Hematopoietic multipotent progenitor cell treated with erythropoietin and hydrocortisone succinate and interleukin-3 and kit ligand, for 15 days (in vitro differentiated cells): Measurements from ENCODE around the gene ARFRP1.
"Not testable (repeated sequence)": the region's sequence is repeated elsewhere in the genome, so short reads cannot be mapped to it uniquely, and the experiment has no call there.

Source experiments
- DNase-seq: peaks from one replicate; pipeline ENCODE4 v3.0.0-alpha.2; 2015; ENCODE audit warnings: low spot score

The ARFRP1 gene

DNA sequence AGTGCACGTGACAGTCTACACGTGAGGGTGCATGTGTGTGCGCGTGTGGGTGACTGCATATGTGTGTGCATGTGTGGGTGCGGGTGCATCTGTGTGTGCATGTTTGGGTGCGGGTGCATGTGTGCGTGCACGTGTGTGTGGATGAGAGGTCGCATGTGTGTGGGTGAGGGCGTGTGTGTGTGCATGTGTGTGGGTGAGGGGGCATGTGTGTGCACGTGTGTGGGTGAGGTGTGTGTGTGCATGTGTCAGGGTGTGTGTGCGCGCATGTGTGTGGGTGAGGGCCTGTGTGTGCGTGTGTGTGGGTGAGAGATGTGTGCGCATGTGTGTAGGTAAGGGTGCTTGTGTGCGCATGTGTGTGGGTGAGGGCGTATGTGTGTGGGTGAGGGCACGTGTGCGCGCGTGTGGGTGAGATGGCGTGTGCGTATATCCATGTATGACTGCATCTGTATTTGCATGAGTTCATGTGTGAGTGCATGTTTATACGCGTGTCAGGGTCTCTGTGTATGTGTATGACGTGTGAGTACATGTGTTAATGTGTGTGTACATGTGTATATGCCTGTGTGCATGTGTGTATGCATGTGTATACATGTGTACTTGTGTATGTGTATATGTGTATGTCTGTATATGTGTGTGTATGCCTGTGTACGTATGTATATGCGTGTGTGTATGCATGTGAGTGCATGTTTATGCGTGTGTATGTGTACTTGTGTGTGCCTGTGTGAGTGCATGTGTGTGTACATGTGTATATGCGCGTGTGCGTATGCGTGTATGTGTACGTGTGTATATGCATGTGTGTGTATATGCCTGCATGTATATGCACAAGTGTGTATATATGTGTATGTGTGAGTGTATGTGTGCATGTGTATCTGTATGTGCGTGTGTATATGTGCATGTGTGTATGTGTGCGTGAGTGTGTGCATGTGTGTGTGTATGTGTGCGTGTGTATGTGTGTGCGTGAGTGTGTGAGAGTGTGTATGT, 24.6 kb upstream of the ARFRP1 start:
- DNase-seq, result no peak

DNA sequence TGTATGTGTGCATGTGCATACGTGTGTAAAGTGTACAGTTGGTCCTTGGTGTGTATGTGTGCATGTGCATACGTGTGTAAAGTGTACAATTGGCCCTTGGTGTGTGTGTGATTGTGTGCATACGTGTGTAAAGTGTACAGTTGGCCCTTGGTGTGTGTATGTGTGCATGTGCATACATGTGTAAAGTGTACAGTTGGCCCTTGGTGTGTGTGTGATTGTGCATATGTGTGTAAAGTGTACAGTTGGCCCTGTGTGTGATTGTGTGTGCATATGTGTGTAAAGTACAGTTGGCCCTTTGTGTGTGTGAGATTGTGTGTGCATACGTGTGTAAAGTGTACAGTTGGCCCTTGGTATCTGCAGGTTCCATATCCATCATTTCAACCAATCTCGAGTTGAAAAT, 23.6 kb upstream of the ARFRP1 start:
- no peak for DNase-seq

DNA sequence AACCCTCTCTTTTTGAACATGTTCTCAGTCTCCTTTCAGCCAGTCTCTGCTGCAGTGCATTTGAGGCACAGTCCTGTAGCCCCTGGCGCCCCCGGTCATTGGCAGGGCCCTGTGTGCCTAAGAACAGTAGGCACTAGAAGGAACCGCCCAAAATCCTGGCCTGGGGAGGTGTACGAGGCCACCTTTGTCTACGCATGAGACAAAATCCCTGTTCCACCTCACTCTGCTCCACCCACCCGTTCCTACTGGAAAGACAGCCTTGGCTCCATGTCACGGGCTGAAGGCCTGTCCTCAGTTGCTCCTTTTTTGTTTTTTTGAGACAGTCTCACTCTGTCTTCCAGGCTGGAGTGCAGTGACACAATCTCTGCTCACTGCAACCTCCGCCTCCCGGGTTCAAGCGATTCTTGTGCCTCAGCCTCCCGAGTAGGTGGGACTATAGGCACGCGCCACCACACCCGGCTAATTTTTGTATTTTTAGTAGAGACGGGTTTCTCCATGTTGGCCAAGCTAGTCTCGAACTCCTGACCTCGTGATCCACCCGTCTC, 22.5 kb upstream of the ARFRP1 start:
- not testable (repeated sequence) for DNase-seq

DNA sequence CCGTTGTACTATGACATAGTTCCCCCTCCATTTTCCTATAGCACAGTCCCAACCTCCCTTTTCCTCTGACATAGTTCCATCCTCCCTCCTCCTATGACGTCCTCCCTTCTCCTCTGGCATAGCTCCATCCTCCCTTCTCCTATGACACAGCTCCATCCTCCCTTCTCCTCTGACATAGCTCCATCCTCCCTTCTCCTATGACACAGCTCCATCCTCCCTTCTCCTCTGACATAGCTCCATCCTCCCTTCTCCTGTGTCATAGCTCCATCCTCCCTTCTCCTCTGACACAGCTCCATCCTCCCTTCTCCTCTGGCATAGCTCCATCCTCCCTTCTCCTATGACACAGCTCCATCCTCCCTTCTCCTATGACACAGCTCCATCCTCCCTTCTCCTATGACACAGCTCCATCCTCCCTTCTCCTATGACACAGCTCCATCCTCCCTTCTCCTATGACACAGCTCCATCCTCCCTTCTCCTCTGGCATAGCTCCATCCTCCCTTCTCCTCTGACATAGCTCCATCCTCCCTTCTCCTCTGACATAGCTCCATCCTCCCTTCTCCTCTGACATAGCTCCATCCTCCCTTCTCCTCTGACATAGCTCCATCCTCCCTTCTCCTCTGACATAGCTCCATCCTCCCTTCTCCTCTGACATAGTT, 15.3 kb upstream of the ARFRP1 start:
- DNase-seq, result not testable (repeated sequence)

DNA sequence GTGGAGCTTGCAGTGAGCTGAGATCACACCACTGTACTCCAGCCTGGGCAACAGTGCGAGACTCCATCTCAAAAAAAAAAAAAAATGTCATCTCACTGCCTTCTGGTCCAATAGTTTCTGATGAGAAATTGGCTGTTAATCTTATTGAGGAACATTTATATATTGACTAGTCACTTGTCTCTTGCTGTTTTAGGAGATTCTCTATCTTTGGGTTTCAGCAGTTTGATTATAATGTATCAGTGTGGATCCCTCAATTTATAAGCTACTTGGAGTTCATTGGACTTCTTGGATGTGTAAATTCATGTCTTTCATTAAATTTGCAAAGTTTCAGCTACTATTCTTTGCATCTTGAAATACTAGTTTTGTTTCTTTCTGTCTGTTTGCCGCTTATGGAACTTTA, 11.2 kb upstream of the ARFRP1 start:
- DNase-seq, result no peak

DNA sequence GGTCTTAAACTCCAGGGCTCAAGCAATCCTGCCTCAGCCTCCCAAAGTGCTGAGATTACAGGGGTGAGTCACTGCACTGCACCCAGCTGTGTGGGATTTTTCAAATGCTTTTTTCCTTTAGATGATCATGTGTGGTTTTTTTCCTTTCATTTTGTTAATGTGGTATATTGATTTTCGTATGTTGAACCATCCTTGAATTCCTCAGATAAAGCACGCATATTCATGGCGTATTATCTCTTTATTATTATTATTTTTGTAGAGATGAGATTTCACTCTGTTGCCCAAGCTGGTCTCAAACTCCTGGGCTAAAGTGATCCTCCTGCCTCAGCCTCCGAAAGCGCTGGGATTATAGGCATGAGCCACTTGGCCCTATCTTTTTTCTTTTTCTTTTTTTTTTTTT, 7.1 kb upstream of the ARFRP1 start:
- DNase-seq, result no peak

DNA sequence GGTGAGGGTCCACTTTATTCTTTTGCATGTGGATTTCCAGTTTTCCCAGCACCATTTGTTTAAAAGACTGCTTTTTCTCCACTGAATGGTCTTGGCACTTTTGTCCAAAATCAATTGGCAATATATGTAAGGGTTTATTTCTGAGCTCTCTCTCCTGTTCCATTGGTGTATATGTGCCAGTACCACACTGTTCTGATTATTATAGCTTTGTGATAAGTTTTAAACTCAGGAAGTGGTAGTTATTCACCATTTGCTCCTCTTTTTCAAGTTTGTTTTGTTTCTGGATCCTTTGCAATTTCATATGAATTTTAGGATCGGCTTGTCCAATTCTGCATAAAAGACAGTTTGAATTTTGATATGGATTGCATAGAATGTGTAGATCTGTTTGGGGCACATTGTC, 4.4 kb upstream of the ARFRP1 start:
- no peak for DNase-seq

DNA sequence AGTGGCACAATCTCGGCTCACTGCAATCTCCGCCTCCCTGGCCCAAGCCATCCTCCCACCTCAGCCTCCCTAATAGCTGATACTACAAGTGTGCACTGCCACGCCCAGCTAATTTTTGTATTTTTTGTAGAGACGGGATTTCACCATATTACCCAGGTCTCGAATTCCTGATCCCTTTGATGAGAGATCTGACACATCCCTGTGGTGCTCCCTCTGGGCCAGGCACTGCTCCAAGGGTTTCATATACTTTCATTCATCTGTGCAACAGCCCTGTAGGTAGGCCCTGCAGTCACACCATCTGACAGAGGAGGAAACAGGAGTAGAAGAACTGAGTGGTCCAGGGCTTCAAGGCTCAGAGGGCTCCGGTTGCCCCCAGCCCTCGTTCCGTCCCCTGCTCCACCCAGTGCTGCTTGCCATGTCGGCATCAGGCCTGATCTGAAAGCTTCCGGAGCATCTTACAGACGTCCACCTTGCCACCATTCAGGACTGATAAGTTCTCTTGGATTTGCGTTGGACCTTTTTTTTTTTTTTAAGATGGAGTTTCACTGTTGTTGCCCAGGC, 3.4 kb upstream of the ARFRP1 start:
- no peak for DNase-seq

DNA sequence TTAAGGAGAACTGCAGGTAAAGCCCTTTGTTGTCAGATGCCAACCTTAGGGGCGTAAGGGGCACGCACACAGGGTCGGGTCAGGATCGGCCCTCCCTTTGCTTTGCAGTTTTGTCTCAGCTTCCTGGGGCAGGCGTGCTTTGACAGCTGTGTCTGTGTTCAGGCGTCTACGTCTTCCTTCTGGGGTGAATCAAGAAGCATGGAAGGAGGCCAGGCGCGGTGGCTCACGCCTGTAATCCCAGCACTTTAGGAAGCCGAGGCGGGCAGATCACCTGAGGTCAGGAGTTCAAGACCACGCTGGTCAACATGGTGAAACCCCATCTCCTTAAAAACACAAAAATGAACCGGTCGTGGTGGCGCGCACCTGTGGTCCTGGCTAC, 1.4 kb upstream of the ARFRP1 start:
- DNase-seq, result no peak

DNA sequence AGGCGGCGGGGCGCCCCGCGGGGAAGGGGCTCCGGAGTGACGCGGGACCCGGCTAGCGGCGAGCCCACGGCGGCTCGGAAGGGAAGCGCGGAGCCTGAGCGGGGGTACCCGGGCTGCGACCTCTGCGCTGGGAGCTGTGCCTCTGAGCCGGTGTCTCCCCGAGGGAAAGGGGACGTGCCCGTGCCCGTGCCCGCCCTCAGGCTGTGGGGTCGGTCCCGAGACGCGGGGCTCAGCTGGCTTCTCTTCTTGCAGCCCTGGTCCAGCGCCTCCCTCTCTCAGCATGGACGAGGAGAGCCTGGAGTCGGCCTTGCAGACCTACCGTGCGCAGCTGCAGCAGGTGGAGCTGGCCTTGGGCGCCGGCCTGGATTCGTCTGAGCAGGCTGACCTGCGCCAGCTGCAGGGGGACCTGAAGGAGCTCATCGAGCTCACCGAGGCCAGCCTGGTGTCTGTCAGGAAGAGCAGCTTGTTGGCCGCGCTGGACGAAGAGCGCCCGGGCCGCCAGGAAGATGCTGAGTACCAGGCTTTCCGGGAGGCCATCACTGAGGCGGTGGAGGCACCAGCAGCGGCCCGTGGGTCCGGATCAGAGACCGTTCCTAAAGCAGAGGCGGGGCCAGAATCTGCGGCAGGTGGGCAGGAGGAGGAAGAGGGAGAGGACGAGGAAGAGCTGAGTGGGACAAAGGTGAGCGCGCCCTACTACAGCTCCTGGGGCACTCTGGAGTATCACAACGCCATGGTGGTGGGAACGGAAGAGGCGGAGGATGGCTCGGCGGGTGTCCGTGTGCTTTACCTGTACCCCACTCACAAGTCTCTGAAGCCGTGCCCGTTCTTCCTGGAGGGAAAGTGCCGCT, 749 bp upstream of the ARFRP1 start:
- no peak for DNase-seq

DNA sequence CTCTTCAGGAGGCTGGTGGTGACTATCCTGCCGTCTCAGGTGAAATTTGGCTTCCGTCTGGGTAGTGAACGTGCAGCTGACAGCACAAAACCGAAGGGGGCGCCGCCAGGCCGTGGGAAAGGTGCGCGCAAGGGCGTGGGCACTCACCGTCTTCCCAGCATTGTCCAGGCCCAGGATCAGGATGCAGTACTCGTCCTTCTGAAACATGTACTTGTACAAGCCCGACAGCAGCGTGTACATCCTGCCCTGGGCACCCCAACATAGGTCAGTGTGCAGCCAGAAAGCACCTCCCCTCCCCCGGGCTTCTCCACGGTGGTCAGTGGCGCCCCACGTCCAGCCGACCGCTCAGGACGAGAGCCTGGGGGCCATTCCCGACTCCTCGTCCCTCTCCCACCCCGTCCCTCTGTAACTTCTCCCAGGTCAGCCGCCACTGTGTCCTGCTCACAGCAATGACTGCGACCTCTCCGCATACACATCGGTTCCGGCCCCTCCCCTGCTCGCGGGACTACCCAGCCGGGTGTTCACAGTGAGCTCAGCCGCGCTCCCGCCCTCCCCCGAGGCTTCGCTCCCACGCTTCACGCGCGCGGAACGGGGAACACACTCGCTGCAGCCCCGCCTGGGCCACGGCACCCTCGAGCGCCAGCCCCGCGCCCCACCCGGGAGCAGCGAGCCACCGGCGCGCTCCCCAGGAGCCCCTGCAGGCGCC, 771 bp downstream of the ARFRP1 start:
- DNase-seq, result peak; percentile 50

DNA sequence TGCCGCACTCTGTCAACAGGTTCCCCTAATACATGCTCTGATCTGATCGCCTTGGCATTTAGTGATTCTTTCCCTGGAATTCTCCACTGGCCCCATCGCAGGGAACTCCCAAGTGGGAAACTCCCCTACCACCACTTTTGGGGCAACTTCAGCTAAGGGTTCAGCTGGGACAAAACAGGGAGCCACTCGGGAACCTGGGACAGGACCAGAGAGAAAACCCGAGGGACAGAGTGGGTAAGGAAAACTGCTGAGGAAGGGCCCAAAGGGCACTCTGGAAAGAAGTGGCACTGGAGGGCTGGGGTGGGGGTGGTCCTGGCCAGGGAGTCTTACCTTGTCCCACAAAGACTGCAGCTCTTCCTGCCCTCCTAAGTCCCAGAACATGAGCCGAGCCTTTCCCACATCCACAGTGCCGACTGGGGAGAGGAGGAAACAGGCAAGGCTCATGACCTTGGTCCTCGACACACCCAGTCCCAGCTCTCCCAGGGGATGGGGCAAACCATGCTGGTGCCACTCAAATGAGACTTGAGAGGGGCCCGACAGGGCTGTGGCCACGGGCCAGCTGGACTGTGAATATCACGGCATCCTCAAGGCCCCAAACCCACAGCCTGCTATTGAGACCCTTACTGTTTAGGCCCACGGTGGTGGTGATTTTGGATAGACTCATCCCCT, 1.6 kb downstream of the ARFRP1 start:
- no peak for DNase-seq

DNA sequence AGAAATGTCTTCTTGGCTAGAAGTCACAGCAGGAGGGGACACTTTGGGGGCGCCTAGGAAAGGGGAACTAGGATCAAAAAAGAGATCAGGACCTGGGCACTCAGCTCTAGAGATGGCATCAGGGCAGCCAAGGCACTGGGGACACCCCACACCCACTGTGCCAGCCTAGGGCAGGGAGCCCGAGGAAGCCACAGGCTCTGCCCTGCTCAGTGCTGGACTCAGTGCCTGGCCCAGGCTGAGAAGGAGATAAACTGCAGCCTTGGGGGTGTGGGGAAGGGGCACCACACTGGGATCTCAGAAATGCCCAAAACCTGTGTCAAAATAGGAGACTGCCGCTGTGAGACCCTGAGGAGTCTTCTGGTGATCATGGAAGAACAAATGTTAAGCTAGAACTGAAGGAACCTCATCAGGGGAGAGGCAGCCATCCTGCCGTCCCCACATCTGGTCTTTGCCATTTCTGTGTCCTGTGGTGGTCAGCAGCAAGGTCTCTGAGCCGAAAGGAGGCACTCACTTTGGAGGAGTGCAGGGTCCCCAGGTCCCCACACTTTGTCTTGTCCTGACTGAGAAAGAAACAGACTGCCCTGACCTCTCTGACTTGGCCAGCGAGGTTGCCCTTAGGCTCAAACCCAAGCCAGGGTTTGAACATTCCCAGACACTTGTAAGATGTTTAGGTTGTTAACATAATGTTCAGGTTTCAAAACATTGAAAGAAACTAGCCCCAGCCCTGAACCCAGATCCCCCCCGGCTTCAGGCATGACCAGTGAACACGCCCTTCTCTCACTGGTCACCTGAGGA, 2.3 kb downstream of the ARFRP1 start:
- DNase-seq, result no peak

DNA sequence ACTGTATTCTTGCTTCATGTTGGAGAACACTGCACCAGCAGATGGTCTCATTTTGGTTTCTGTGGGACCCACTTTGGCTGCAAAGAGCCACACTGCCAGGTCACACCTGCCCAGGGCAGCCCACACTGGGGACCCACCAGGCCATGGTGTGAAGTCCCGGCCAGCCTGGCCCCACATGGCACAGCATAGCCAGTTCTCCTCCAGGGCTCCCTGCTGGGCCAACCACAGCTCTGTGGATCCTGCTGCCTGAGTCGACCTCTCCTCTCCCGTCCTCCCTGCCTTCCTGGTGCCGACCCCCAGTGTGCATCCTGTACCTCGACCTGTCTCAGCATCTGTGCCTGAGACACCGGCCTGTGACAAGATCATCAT, 3.0 kb downstream of the ARFRP1 start:
- no peak for DNase-seq

DNA sequence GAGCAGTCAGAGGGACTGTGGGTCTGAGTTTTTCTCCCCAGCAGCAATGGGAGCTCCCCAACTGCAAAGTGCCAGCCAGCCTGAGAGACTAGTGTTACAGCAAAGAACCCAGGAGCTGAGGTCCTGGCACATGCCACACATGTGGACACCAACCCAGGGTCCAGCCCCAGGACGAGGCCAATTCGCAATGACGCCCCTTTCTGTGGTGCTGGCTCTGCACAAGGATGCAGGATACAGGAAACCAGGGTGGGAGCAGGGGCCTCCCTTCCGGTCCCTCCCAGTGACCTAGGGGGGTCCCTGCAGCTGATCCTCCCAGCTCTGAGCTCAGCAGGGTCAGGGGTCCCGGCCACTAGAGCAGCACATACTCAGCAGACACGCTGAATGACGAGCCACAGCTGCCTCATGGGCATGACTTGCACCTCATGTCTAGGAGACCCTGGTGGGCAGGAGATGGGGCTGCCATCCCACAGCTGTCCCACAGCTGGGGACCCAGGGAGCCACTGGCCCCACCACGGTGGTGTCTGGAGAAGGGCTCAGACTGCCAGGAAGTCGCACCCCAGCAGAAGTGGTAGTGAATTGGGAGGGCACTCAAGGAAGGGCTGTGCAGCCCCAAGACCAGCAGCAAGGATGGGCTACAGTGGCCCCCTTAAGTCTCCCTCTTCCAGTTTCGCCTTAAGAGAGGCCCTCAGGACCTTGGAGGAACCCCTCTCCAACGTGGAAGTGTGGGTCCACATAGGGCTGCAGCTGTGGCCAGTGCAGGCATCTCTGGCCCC, 3.6 kb downstream of the ARFRP1 start:
- DNase-seq, result no peak

DNA sequence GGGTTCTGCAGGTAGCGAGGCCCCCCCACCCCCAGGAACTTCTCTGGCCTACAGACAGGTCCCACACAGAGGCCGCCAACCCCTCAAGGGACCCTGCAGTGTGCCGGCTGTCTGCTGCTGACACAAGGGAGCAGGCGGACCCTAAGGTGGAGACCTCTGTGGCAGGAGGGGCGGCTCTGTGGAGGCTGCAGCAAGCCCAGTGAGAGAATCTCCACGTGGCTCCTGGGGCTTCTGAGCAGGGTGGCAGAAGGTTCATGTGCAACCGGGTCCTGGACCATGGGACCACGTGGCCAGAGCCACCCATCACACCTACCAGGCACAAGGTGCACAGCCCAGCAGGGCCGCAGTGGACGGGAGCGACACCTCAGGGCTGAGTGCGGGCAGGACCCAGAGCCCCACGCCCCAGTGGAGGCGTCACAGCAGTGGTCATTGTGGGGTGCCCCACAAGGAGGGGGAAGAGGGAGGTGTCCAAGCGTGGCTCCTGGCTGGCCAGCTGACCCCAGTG, 4.3 kb downstream of the ARFRP1 start:
- no peak for DNase-seq

DNA sequence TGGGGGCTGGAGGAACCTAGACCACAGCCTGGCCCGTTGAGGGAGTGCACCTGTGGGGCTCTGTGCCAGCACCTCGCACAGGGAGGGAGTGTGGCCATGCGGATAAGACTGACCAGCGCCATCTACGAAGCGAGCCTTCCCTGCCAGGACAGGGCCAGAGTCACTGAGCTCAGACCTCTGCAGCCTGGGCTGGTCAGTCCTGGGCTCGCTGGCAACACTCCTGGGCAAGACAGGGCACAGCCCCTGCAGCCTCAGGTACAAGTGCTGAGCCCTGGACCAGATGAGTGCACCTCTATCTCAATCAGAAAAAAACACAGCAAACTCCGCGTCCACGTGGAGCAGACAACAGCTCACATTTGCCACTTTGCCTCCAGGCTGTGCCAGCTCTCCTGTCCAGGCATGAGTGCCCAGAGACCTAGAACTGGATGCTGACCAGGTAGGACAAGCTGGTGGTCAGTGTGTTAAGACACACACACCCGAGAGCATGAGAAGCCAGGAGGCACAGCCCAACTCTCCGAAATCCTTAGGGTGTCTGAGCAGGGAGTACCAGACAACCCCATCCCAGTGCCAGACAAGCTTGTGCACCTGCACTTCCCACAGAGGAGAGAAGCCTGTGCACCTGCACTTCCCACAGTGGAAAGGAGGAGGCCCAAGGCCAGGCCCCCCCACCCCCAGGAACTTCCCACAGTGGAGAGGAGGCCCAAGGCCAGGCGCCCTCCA, 4.9 kb downstream of the ARFRP1 start:
- no peak for DNase-seq

DNA sequence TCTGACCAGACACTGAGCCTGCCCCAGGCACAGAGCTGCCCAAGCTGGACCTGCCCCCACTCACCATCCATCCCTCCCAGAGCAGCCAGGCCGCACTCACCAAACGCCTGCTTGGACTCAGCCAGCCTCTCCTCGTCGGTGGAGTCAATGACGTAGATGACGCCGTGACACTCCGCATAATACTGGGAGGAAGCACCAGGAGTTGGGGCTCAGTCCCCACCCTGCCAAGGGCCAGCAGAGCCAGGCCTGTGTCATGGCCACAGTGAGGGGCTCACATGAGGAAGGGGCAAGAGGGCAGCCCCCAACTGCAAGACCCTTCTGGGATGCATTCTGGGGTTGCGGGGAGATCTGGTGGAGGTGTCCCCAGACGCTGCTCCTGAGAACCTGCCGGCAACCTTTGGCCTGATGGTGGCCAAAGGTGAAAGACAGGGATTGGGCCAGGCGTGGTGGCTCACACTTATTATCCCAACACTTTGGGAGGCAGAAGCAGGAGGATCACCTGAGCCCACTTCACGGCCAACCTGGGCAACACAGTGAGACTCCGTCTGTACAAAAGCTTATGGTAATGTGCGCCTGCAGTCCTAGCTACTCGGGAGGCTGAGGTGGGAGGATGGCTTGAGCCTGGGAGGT, 5.6 kb downstream of the ARFRP1 start:
- no peak for DNase-seq
